ENCODE data around the gene HMG20A. TPM values are rescaled to one million over a fixed set of nuclear protein-coding genes. Genes with fewer than 3 reads are reported as not detected.

The HMG20A gene
- total and polyA plus RNA-seq, 2 of the 13 experiments (the other 11 are each of a cell fraction or from before 2014, with no cell fraction given) = 28.0 to 35.2 TPM

DNA sequence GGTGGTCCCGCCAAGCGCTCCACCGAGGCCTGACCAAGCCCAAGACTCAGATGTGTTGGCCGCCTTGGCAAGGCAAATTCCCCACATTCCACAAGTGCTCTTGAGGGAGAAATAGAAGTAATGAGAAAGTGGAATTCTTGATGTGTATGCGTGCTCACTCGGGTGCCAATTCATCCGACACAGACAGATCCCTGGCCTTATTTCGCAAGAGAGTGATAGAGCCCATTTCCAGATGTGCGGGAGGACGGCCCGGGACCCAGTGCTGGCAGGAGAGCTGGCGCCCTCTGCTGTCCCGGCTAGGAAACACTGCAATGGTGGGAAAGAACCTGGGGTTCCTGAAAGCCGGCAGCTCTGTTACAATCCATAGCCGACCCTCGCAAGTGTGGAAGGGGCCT is 76.0 kb downstream of the HMG20A start (continued):
- TF ChIP-seq, protein P1, sequence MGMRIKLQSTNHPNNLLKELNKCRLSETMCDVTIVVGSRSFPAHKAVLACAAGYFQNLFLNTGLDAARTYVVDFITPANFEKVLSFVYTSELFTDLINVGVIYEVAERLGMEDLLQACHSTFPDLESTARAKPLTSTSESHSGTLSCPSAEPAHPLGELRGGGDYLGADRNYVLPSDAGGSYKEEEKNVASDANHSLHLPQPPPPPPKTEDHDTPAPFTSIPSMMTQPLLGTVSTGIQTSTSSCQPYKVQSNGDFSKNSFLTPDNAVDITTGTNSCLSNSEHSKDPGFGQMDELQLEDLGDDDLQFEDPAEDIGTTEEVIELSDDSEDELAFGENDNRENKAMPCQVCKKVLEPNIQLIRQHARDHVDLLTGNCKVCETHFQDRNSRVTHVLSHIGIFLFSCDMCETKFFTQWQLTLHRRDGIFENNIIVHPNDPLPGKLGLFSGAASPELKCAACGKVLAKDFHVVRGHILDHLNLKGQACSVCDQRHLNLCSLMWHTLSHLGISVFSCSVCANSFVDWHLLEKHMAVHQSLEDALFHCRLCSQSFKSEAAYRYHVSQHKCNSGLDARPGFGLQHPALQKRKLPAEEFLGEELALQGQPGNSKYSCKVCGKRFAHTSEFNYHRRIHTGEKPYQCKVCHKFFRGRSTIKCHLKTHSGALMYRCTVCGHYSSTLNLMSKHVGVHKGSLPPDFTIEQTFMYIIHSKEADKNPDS (CRISPR knock-in tag; IDR thresholded peaks at IDR 0.05) = no peak
- TF ChIP-seq KAT8 (CRISPR knock-in tag; IDR thresholded peaks at IDR 0.05) (peak; percentile 54; the same call in 1 of the 2 replicates), CBX5 (CRISPR knock-in tag; IDR thresholded peaks at IDR 0.05; ENCODE audit: borderline replicate concordance) (peak; percentile 55; the same call in 1 of the 2 replicates), RAD21 (CRISPR knock-in tag; IDR thresholded peaks at IDR 0.05) (peak; percentile 91), TAF1 (CRISPR knock-in tag; IDR thresholded peaks at IDR 0.05) (no peak), ZNF225 (CRISPR knock-in tag; IDR thresholded peaks at IDR 0.05) (0 out of 2 replicates have a peak, but pooled peaks have one; percentile 20), SALL1 (CRISPR knock-in tag; IDR thresholded peaks at IDR 0.05) (peak; percentile 64), ZNF274 (CRISPR knock-in tag; IDR thresholded peaks at IDR 0.05) (0 out of 2 replicates have a peak, but pooled peaks have one; percentile 27), SMAD9 (CRISPR knock-in tag; IDR thresholded peaks at IDR 0.05) (no peak), ZNF12 (CRISPR knock-in tag; IDR thresholded peaks at IDR 0.05) (no peak), KDM5B (CRISPR knock-in tag; IDR thresholded peaks at IDR 0.05; ENCODE audit: borderline replicate concordance) (peak; percentile 61), ZNF337 (CRISPR knock-in tag; IDR thresholded peaks at IDR 0.05; ENCODE audit: borderline replicate concordance, low read depth) (0 out of 2 replicates have a peak, but pooled peaks have one; percentile 51), GFI1 (CRISPR knock-in tag; IDR thresholded peaks at IDR 0.05; ENCODE audit: borderline replicate concordance) (no peak), SMC3 (IDR thresholded peaks at IDR 0.05; ENCODE audit: low read length) (peak; percentile 80), ZNF563 (CRISPR knock-in tag; IDR thresholded peaks at IDR 0.05) (no peak)
- TF ChIP-seq, protein P2, sequence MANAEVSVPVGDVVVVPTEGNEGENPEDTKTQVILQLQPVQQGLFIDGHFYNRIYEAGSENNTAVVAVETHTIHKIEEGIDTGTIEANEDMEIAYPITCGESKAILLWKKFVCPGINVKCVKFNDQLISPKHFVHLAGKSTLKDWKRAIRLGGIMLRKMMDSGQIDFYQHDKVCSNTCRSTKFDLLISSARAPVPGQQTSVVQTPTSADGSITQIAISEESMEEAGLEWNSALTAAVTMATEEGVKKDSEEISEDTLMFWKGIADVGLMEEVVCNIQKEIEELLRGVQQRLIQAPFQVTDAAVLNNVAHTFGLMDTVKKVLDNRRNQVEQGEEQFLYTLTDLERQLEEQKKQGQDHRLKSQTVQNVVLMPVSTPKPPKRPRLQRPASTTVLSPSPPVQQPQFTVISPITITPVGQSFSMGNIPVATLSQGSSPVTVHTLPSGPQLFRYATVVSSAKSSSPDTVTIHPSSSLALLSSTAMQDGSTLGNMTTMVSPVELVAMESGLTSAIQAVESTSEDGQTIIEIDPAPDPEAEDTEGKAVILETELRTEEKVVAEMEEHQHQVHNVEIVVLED (CRISPR knock-in tag; IDR thresholded peaks at IDR 0.05; ENCODE audit: borderline replicate concordance) = peak; percentile 27; the same call in 1 of the 2 replicates
- TF ChIP-seq, protein P3, sequence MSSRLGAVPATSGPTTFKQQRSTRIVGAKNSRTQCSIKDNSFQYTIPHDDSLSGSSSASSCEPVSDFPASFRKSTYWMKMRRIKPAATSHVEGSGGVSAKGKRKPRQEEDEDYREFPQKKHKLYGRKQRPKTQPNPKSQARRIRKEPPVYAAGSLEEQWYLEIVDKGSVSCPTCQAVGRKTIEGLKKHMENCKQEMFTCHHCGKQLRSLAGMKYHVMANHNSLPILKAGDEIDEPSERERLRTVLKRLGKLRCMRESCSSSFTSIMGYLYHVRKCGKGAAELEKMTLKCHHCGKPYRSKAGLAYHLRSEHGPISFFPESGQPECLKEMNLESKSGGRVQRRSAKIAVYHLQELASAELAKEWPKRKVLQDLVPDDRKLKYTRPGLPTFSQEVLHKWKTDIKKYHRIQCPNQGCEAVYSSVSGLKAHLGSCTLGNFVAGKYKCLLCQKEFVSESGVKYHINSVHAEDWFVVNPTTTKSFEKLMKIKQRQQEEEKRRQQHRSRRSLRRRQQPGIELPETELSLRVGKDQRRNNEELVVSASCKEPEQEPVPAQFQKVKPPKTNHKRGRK (CRISPR knock-in tag; IDR thresholded peaks at IDR 0.05) = peak; percentile 48; the same call in 1 of the 2 replicates
- TF ChIP-seq, protein P4, sequence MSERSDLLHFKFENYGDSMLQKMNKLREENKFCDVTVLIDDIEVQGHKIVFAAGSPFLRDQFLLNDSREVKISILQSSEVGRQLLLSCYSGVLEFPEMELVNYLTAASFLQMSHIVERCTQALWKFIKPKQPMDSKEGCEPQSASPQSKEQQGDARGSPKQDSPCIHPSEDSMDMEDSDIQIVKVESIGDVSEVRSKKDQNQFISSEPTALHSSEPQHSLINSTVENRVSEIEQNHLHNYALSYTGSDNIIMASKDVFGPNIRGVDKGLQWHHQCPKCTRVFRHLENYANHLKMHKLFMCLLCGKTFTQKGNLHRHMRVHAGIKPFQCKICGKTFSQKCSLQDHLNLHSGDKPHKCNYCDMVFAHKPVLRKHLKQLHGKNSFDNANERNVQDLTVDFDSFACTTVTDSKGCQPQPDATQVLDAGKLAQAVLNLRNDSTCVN (CRISPR knock-in tag; IDR thresholded peaks at IDR 0.05; ENCODE audit: borderline replicate concordance) = peak; percentile 64; the same call in 1 of the 2 replicates
- TF ChIP-seq, protein P5, sequence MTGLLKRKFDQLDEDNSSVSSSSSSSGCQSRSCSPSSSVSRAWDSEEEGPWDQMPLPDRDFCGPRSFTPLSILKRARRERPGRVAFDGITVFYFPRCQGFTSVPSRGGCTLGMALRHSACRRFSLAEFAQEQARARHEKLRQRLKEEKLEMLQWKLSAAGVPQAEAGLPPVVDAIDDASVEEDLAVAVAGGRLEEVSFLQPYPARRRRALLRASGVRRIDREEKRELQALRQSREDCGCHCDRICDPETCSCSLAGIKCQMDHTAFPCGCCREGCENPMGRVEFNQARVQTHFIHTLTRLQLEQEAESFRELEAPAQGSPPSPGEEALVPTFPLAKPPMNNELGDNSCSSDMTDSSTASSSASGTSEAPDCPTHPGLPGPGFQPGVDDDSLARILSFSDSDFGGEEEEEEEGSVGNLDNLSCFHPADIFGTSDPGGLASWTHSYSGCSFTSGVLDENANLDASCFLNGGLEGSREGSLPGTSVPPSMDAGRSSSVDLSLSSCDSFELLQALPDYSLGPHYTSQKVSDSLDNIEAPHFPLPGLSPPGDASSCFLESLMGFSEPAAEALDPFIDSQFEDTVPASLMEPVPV (CRISPR knock-in tag; IDR thresholded peaks at IDR 0.05) = peak; percentile 57; the same call in 1 of the 2 replicates
- TF ChIP-seq, protein P6, sequence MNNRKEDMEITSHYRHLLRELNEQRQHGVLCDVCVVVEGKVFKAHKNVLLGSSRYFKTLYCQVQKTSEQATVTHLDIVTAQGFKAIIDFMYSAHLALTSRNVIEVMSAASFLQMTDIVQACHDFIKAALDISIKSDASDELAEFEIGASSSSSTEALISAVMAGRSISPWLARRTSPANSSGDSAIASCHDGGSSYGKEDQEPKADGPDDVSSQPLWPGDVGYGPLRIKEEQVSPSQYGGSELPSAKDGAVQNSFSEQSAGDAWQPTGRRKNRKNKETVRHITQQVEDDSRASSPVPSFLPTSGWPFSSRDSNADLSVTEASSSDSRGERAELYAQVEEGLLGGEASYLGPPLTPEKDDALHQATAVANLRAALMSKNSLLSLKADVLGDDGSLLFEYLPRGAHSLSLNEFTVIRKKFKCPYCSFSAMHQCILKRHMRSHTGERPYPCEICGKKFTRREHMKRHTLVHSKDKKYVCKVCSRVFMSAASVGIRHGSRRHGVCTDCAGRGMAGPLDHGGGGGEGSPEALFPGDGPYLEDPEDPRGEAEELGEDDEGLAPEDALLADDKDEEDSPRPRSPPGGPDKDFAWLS (CRISPR knock-in tag; IDR thresholded peaks at IDR 0.05; ENCODE audit: borderline replicate concordance) = no peak

Data from HepG2 (cell line).